ENCODE measurements around the gene CES2.

DNA sequence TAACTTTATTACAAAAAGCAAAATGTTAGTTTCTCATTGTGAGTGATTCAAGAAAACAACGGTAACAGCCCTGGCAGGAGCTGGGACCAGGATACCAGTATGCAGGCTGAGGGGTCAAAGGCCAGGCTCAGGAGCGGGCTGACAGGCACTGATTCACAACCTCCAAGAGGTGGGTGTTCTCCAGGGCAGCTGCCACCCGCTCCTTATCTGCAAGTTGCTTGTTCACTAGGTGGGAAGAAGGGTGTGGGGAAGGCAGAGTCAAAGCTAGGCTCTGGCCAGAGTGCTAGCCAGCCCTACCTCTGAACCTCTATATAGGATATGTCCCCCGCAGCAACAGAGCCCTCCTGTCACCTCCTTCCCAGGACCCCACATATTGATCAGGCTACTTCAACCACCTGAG, 3.2 kb upstream of the CES2 start:
- TF ChIP-seq, protein P1, sequence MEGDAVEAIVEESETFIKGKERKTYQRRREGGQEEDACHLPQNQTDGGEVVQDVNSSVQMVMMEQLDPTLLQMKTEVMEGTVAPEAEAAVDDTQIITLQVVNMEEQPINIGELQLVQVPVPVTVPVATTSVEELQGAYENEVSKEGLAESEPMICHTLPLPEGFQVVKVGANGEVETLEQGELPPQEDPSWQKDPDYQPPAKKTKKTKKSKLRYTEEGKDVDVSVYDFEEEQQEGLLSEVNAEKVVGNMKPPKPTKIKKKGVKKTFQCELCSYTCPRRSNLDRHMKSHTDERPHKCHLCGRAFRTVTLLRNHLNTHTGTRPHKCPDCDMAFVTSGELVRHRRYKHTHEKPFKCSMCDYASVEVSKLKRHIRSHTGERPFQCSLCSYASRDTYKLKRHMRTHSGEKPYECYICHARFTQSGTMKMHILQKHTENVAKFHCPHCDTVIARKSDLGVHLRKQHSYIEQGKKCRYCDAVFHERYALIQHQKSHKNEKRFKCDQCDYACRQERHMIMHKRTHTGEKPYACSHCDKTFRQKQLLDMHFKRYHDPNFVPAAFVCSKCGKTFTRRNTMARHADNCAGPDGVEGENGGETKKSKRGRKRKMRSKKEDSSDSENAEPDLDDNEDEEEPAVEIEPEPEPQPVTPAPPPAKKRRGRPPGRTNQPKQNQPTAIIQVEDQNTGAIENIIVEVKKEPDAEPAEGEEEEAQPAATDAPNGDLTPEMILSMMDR (IDR thresholded peaks at IDR 0.05; ENCODE audit: low read length): no peak
- TF ChIP-seq EZH2 (optimal IDR thresholded peaks at IDR 0.05; ENCODE audit: low read depth, low read length): no peak

Measured in MM.1S (cell line).